H1 (cell line): ENCODE data around the gene ATL3. TPM values are rescaled to one million over a fixed set of nuclear protein-coding genes. Genes with fewer than 3 reads are reported as not detected.

Source experiments
- CTCF ChIA-PET: fragments of 300-600 bp; sonication (Branson Sonifier 250); formaldehyde crosslinking; loops from one replicate; lab custom pipeline; 2021; ENCODE audit not compliant: partially characterized antibody; lab: Charles Lee
- POLR2A ChIA-PET: fragments of 300-600 bp; sonication (Branson Sonifier 250); formaldehyde crosslinking; loops from one replicate; lab custom pipeline; 2021; ENCODE audit warnings: inconsistent platforms; ENCODE audit not compliant: partially characterized antibody; lab: Charles Lee
- DNase-seq, 2 experiments: peaks; one replicate each; pipeline versions ENCODE4 v3.0.0 to v3.0.0-alpha.2; 2010 to 2022; ENCODE audit warnings: low spot score in 2 of 2, low read depth in 1 of 2, mixed read lengths in 1 of 2
- FAIRE-seq: peaks from 2 replicates; lab custom pipeline; 2011; peaks lifted over from hg19 to GRCh38; lab: Jason Lieb, UNC
- H2AFZ ChIP-seq: 2 replicates; pipeline ENCODE4 v1.8.1; 2012; ENCODE audit warnings: low read length, inconsistent platforms
- H2AK5ac ChIP-seq: 2 replicates; pipeline ENCODE4 v1.6.1; 2013; ENCODE audit warnings: low read depth, low read length
- H2BK120ac ChIP-seq: replicated peaks from 2 replicates; pipeline ENCODE3; 2013; ENCODE audit warnings: low read depth, low read length, inconsistent platforms
- H2BK12ac ChIP-seq: 2 replicates; pipeline ENCODE4 v1.6.1; 2013; ENCODE audit warnings: low read depth, low read length
- H2BK15ac ChIP-seq: 2 replicates; pipeline ENCODE4 v1.6.1; 2013; ENCODE audit warnings: low read length
- H2BK20ac ChIP-seq: 2 replicates; pipeline ENCODE4 v1.6.1; 2013; ENCODE audit warnings: low read length
- H2BK5ac ChIP-seq: 2 replicates; pipeline ENCODE4 v1.6.1; 2013; ENCODE audit warnings: low read depth, low read length
- H3K14ac ChIP-seq: 2 replicates; pipeline ENCODE4 v1.6.1; 2013; ENCODE audit warnings: inconsistent platforms; ENCODE audit not compliant: insufficient read length
- H3K18ac ChIP-seq: 2 replicates; pipeline ENCODE4 v1.6.1; 2013; ENCODE audit warnings: low read length; ENCODE audit errors: extremely low read depth
- H3K23ac ChIP-seq: 2 replicates; pipeline ENCODE4 v1.6.1; 2013; ENCODE audit warnings: inconsistent platforms; ENCODE audit not compliant: insufficient read length
- H3K23me2 ChIP-seq: 2 replicates; pipeline ENCODE4 v1.6.1; 2013; ENCODE audit warnings: low read depth, low read length
- H3K27ac ChIP-seq: 2 replicates; pipeline ENCODE4 v1.6.1; 2011; ENCODE audit warnings: low read depth, low read length, inconsistent platforms
- H3K27me3 ChIP-seq, 4 experiments: replicated peaks in 1 of 4; 1 replicate in 1 of 4; 2 replicates in 3 of 4; pipeline versions ENCODE4 v1.6.1 to v1.8.1; 2011 to 2013; ENCODE audit warnings: low read length in 3 of 4, mild to moderate bottlenecking in 3 of 4, inconsistent platforms in 2 of 4, mixed read lengths in 2 of 4, moderate library complexity in 1 of 4; ENCODE audit not compliant: control insufficient read depth in 3 of 4, insufficient read depth in 3 of 4; ENCODE audit errors: extremely low read depth in 1 of 4
- H3K36me3 ChIP-seq, 4 experiments: 2 replicates each; pipeline versions ENCODE4 v1.6.1 to v1.8.1; 2011 to 2013; ENCODE audit warnings: mild to moderate bottlenecking in 4 of 4, low read length in 3 of 4, moderate library complexity in 2 of 4, control low read depth in 1 of 4, inconsistent platforms in 1 of 4; ENCODE audit not compliant: insufficient read depth in 4 of 4, control insufficient read depth in 2 of 4
- H3K4ac ChIP-seq: replicated peaks from 2 replicates; pipeline ENCODE3; 2013; ENCODE audit warnings: low read length, low read depth, mixed read lengths, inconsistent platforms; ENCODE audit not compliant: insufficient read length
- H3K4me1 ChIP-seq, 4 experiments: replicated peaks in 1 of 4; 1 replicate in 1 of 4; 2 replicates in 3 of 4; pipeline versions ENCODE4 v1.6.1 to v1.8.1; 2011 to 2013; ENCODE audit warnings: low read length in 3 of 4, inconsistent platforms in 2 of 4, mixed read lengths in 1 of 4; ENCODE audit not compliant: insufficient read depth in 4 of 4, control insufficient read depth in 3 of 4
- H3K4me2 ChIP-seq, 2 experiments: 2 replicates each; pipeline versions ENCODE4 v1.6.1 to v1.8.1; 2011 to 2013; ENCODE audit warnings: low read depth in 2 of 2, low read length in 2 of 2, control low read depth in 1 of 2, inconsistent platforms in 1 of 2, mild to moderate bottlenecking in 1 of 2; ENCODE audit not compliant: insufficient read depth in 1 of 2
- H3K4me3 ChIP-seq, 4 experiments: fragments of 200-600, 300-600 bp in 1 of 4; sonication (generic), shearing (Covaris generic), sonication (Bioruptor Twin) in 1 of 4; 2 replicates each; pipeline versions ENCODE4 v1.5.1 to v1.8.1; 2011 to 2016; ENCODE audit warnings: low read length in 4 of 4, low read depth in 3 of 4, control low read depth in 2 of 4, inconsistent platforms in 2 of 4, mild to moderate bottlenecking in 2 of 4, mixed read lengths in 1 of 4, moderate library complexity in 1 of 4; ENCODE audit not compliant: insufficient read depth in 2 of 4; ENCODE audit errors: extremely low read depth in 1 of 4
- H3K56ac ChIP-seq: replicated peaks from 2 replicates; pipeline ENCODE3; 2013; ENCODE audit warnings: low read depth, mild to moderate bottlenecking, mixed read lengths, low read length, inconsistent platforms; ENCODE audit not compliant: insufficient read length
- H3K79me1 ChIP-seq: 2 replicates; pipeline ENCODE4 v1.6.1; 2013; ENCODE audit warnings: low read depth, low read length, control low read depth
- H3K79me2 ChIP-seq, 2 experiments: 2 replicates each; pipeline versions ENCODE4 v1.6.1 to v1.8.1; 2012 to 2013; ENCODE audit warnings: low read length in 2 of 2, mild to moderate bottlenecking in 2 of 2, inconsistent platforms in 1 of 2; ENCODE audit not compliant: insufficient read depth in 2 of 2, control insufficient read depth in 1 of 2
- H3K9ac ChIP-seq, 4 experiments: replicated peaks in 1 of 4; 1 replicate in 1 of 4; 2 replicates in 3 of 4; pipeline versions ENCODE4 v1.6.1 to v1.8.1; 2011 to 2013; ENCODE audit warnings: low read depth in 3 of 4, low read length in 3 of 4, control low read depth in 2 of 4, mild to moderate bottlenecking in 2 of 4, moderate library complexity in 2 of 4, inconsistent platforms in 1 of 4; ENCODE audit errors: extremely low read depth in 1 of 4
- H3K9me3 ChIP-seq, 2 experiments: 2 replicates each; pipeline versions ENCODE4 v1.6.1 to v1.8.1; 2012 to 2013; ENCODE audit warnings: mild to moderate bottlenecking in 2 of 2, moderate library complexity in 2 of 2, control low read depth in 1 of 2, inconsistent platforms in 1 of 2, low read depth in 1 of 2, low read length in 1 of 2, mixed read lengths in 1 of 2; ENCODE audit not compliant: insufficient read depth in 2 of 2
- H4K20me1 ChIP-seq, 2 experiments: replicated peaks in 1 of 2; 2 replicates each; pipeline versions ENCODE3 to v1.8.1; 2011 to 2013; ENCODE audit warnings: inconsistent platforms in 2 of 2, low read length in 2 of 2, mild to moderate bottlenecking in 1 of 2; ENCODE audit not compliant: insufficient read depth in 2 of 2, control insufficient read depth in 1 of 2
- H4K5ac ChIP-seq: 2 replicates; pipeline ENCODE4 v1.6.1; 2013; ENCODE audit warnings: low read length, low read depth, mixed read lengths, inconsistent platforms; ENCODE audit not compliant: insufficient read length
- H4K8ac ChIP-seq: 2 replicates; pipeline ENCODE4 v1.8.0; 2013; ENCODE audit warnings: mild to moderate bottlenecking, moderate library complexity, low read length, inconsistent platforms; ENCODE audit not compliant: insufficient read depth; ENCODE audit errors: extremely low read depth
- H4K91ac ChIP-seq: replicated peaks from 2 replicates; pipeline ENCODE3; 2013; ENCODE audit warnings: low read length, mixed read lengths, inconsistent platforms; ENCODE audit not compliant: insufficient read length
- BCL11A ChIP-seq, 2 experiments: IDR thresholded peaks; one replicate each; pipeline ENCODE4 v1.6.1; 2011; ENCODE audit warnings: low read depth in 2 of 2, low read length in 2 of 2, mild to moderate bottlenecking in 2 of 2
- CTBP2 ChIP-seq: IDR thresholded peaks from 2 replicates; pipeline ENCODE4 v1.7.0; 2011; ENCODE audit warnings: borderline replicate concordance, mild to moderate bottlenecking, moderate library complexity, mixed read lengths, low read length; ENCODE audit not compliant: insufficient read depth, insufficient read length
- WGBS, 2 experiments: shearing (Covaris generic) in 1 of 2; methylation state at CpG; one replicate each; pipeline versions ENCODE4 v1.1.6 to v1.1.7; 2013 to 2015; ENCODE audit warnings: low lambda C conversion rate in 2 of 2, mixed read lengths in 2 of 2, inconsistent platforms in 1 of 2, low coverage in 1 of 2, missing lambda C conversion rate in 1 of 2; ENCODE audit not compliant: insufficient replicate concordance in 2 of 2, insufficient coverage in 1 of 2, insufficient read length in 1 of 2; ENCODE audit errors: extremely low coverage in 1 of 2, missing lambda C conversion rate in 1 of 2; 5-methylcytosine and 5-hydroxymethylcytosine counted together
- polyA plus RNA-seq, 7 experiments: library from polyadenylated mRNA; depleted of rRNA in 3 of 7; stranded (reverse) in 5 of 7; unstranded in 2 of 7; fragments of >200 nt in 5 of 7; fragments of 200-250 nt in 2 of 7; gene quantifications; 1 replicate in 5 of 7; 2 replicates in 1 of 7; 4 replicates in 1 of 7; pipeline versions ENCODE4 v1.2.1 to v1.2.3, GENCODE V29; 2011 to 2013; ENCODE audit warnings: missing spikeins in 2 of 7, mixed read lengths in 2 of 7
- total RNA-seq: library from RNA; stranded (reverse); fragmentation: NEBNext Ultra II Directional; extraction: Animal tissue kit (Norgen Biotek cat#: 25700); gene quantifications from 2 replicates; pipeline ENCODE4 v1.2.1, GENCODE V29; 2021

Gene ATL3
- total and polyA plus RNA-seq, 2 of the 8 experiments (the other 6 are each of a cell fraction or from before 2014, with no cell fraction given) = 7.8 to 24.5 TPM

- POLR2A ChIA-PET = interaction anchor here (0.9 to 1.7 kb wide), 4 partner anchors 10 to 158 kb away, joined by 3 to 5 read pairs (median 3); partner anchors contain the start of gene PLAAT5
- DNase-seq (no peak), FAIRE-seq (no peak)
- Histone ChIP-seq H3K56ac (no peak overlapping the region), H3K36me3 (no peaks in the 10 kb centered on the region), H3K4me1 (peaks cover 12 to 31% (median 15%) of the 10 kb centered on the region in 4 experiments), H3K79me1 (peaks cover 16% of the 10 kb centered on the region; the same call in 1 of the 2 replicates), H3K4me2 (peak overlapping the region in 1 of 2 experiments; percentile 64; a peak in 2 of 4 replicates), H3K4me3 (no peak overlapping the region), H4K91ac (peak overlapping the region; percentile 80), H3K27ac (no peak overlapping the region), H2AK5ac (peak overlapping the region; percentile 69; the same call in 1 of the 2 replicates), H2BK5ac (peak overlapping the region; percentile 89; the same call in 1 of the 2 replicates), H3K9me3 (no peaks in the 10 kb centered on the region), H3K27me3 (no peaks in the 10 kb centered on the region), H3K14ac (no peak overlapping the region), H4K5ac (no peak overlapping the region), H3K79me2 (peaks cover 12 to 77% of the 10 kb centered on the region in 2 experiments), H4K20me1 (no peaks in the 10 kb centered on the region), H3K23ac (no peak overlapping the region), H4K8ac (peak overlapping the region; percentile 81), H3K9ac (no peak overlapping the region), H3K23me2 (peaks cover 7% of the 10 kb centered on the region; the same call in 1 of the 2 replicates), H2AFZ (no peak overlapping the region), H2BK12ac (peak overlapping the region; percentile 55), H2BK120ac (peak overlapping the region; percentile 39), H2BK15ac (no peak overlapping the region), H3K4ac (peak overlapping the region; percentile 27), H2BK20ac (peak overlapping the region; percentile 61; the same call in 1 of the 2 replicates), H3K18ac (peak overlapping the region; percentile 84; the same call in 1 of the 2 replicates)
- 89% methylated on average over 4 of the region's 4 CpGs; no CpG with 5 or more reads in 1 of the 2 experiments for WGBS, 2 experiments
- TF ChIP-seq BCL11A (IDR thresholded peaks at IDR 0.05; ENCODE audit: low read depth in 2 of 2, low read length in 2 of 2) (no peak), CTBP2 (no peak)
- CTCF ChIA-PET = interaction anchor here (0.6 to 1.5 kb wide), 4 partner anchors 11 to 130 kb away, joined by 3 to 7 read pairs (median 4); no protein-coding TSS in a partner anchor
Observed at GRCh38 chr11:63609536-63609935, 61.6 kb downstream of the ATL3 start.
